ENCODE results near the gene TBPL1. TPM values are rescaled to one million over a fixed set of nuclear protein-coding genes. Genes with fewer than 3 reads are reported as not detected.

The TBPL1 gene
- total and polyA plus RNA-seq, 2 of the 13 experiments (the other 11 are each of a cell fraction or from before 2014, with no cell fraction given): 25.3 to 39.3 TPM

- TF ChIP-seq ZNF609 (CRISPR knock-in tag; IDR thresholded peaks at IDR 0.05; ENCODE audit: borderline replicate concordance): 0 out of 2 replicates have a peak, but pooled peaks have one; percentile 25
- no peak for TF ChIP-seq ZNF562 (CRISPR knock-in tag; IDR thresholded peaks at IDR 0.05; ENCODE audit: borderline replicate concordance)
- TF ChIP-seq ZNF382 (CRISPR knock-in tag; IDR thresholded peaks at IDR 0.05; ENCODE audit: borderline replicate concordance): no peak
- TF ChIP-seq, protein P1, sequence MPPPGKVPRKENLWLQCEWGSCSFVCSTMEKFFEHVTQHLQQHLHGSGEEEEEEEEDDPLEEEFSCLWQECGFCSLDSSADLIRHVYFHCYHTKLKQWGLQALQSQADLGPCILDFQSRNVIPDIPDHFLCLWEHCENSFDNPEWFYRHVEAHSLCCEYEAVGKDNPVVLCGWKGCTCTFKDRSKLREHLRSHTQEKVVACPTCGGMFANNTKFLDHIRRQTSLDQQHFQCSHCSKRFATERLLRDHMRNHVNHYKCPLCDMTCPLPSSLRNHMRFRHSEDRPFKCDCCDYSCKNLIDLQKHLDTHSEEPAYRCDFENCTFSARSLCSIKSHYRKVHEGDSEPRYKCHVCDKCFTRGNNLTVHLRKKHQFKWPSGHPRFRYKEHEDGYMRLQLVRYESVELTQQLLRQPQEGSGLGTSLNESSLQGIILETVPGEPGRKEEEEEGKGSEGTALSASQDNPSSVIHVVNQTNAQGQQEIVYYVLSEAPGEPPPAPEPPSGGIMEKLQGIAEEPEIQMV (CRISPR knock-in tag; IDR thresholded peaks at IDR 0.05; ENCODE audit: low read depth): no peak
- no peak for TF ChIP-seq ATF3 (CRISPR knock-in tag; IDR thresholded peaks at IDR 0.05)
- TF ChIP-seq TCF7 (IDR thresholded peaks at IDR 0.05; ENCODE audit: low read depth): no peak
- no peak for TF ChIP-seq NKX3-1 (CRISPR knock-in tag; IDR thresholded peaks at IDR 0.05)
- TF ChIP-seq, protein P2, sequence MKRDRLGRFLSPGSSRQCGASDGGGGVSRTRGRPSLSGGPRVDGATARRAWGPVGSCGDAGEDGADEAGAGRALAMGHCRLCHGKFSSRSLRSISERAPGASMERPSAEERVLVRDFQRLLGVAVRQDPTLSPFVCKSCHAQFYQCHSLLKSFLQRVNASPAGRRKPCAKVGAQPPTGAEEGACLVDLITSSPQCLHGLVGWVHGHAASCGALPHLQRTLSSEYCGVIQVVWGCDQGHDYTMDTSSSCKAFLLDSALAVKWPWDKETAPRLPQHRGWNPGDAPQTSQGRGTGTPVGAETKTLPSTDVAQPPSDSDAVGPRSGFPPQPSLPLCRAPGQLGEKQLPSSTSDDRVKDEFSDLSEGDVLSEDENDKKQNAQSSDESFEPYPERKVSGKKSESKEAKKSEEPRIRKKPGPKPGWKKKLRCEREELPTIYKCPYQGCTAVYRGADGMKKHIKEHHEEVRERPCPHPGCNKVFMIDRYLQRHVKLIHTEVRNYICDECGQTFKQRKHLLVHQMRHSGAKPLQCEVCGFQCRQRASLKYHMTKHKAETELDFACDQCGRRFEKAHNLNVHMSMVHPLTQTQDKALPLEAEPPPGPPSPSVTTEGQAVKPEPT (CRISPR knock-in tag; IDR thresholded peaks at IDR 0.05; ENCODE audit: low read depth): peak; percentile 69; the same call in 1 of the 2 replicates
- TF ChIP-seq ATF7-NPFF (CRISPR knock-in tag; IDR thresholded peaks at IDR 0.05; ENCODE audit: low read depth): peak; percentile 42; the same call in 1 of the 2 replicates
- TF ChIP-seq, protein P3, sequence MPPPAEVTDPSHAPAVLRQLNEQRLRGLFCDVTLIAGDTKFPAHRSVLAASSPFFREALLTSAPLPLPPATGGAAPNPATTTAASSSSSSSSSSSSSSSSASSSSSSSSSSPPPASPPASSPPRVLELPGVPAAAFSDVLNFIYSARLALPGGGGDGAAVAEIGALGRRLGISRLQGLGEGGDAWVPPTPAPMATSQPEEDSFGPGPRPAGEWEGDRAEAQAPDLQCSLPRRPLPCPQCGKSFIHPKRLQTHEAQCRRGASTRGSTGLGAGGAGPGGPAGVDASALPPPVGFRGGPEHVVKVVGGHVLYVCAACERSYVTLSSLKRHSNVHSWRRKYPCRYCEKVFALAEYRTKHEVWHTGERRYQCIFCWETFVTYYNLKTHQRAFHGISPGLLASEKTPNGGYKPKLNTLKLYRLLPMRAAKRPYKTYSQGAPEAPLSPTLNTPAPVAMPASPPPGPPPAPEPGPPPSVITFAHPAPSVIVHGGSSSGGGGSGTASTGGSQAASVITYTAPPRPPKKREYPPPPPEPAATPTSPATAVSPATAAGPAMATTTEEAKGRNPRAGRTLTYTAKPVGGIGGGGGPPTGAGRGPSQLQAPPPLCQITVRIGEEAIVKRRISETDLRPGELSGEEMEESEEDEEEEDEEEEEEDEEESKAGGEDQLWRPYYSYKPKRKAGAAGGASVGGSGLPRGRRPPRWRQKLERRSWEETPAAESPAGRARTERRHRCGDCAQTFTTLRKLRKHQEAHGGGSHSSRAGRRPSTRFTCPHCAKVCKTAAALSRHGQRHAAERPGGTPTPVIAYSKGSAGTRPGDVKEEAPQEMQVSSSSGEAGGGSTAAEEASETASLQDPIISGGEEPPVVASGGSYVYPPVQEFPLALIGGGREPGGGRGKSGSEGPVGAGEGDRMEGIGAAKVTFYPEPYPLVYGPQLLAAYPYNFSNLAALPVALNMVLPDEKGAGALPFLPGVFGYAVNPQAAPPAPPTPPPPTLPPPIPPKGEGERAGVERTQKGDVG (CRISPR knock-in tag; IDR thresholded peaks at IDR 0.05; ENCODE audit: borderline replicate concordance): no peak; the same call in 1 of the 2 replicates
- TF ChIP-seq EHMT2 (IDR thresholded peaks at IDR 0.05; ENCODE audit: borderline replicate concordance, low read depth, low read length): no peak
- no peak for TF ChIP-seq ZNF766 (CRISPR knock-in tag; IDR thresholded peaks at IDR 0.05; ENCODE audit: borderline replicate concordance)
- no peak for TF ChIP-seq ZSCAN25 (CRISPR knock-in tag; IDR thresholded peaks at IDR 0.05)
- TF ChIP-seq ZNF816 (CRISPR knock-in tag; IDR thresholded peaks at IDR 0.05; ENCODE audit: borderline replicate concordance): peak; percentile 79; the same call in 1 of the 2 replicates
- TF ChIP-seq ZMYM2 (CRISPR knock-in tag; IDR thresholded peaks at IDR 0.05): no peak
Observed at GRCh38 chr6:133951881-133952814, 876 bp upstream of the TBPL1 start (continued).
